ENCODE data around the gene FBLN5.
"Not testable (repeated sequence)": the region's sequence is repeated elsewhere in the genome, so short reads cannot be mapped to it uniquely, and the experiment has no call there.

The FBLN5 gene

GRCh38 chr14:91873471-91874415, 73.8 kb downstream of the FBLN5 start:
- no peak overlapping the region for H3K4me3 ChIP-seq (ENCODE audit: low read depth, low read length)
- no peak for TF ChIP-seq CTCF (IDR thresholded peaks at IDR 0.05; ENCODE audit: borderline replicate concordance, insufficient read depth, low read depth, low read length)

- no peak overlapping the region for H3K4me3 ChIP-seq (ENCODE audit: low read depth, low read length)
- no peak for TF ChIP-seq CTCF (IDR thresholded peaks at IDR 0.05; ENCODE audit: borderline replicate concordance, insufficient read depth, low read depth, low read length)
These were observed 74.7 kb downstream of the FBLN5 start for GRCh38 chr14:91872517-91873470.

GRCh38 chr14:91872011-91872501, 75.4 kb downstream of the FBLN5 start:
- H3K4me3 ChIP-seq (ENCODE audit: low read depth, low read length), result no peak overlapping the region
- no peak for TF ChIP-seq CTCF (IDR thresholded peaks at IDR 0.05; ENCODE audit: borderline replicate concordance, insufficient read depth, low read depth, low read length)

GRCh38 chr14:91871401-91871800, 76.1 kb downstream of the FBLN5 start:
- H3K4me3 ChIP-seq (ENCODE audit: low read depth, low read length), result not testable (repeated sequence)

- no peak overlapping the region for H3K4me3 ChIP-seq (ENCODE audit: low read depth, low read length)
- no peak for TF ChIP-seq CTCF (IDR thresholded peaks at IDR 0.05; ENCODE audit: borderline replicate concordance, insufficient read depth, low read depth, low read length)
These were observed 76.6 kb downstream of the FBLN5 start for GRCh38 chr14:91870890-91871289.

GRCh38 chr14:91870001-91870400, 77.5 kb downstream of the FBLN5 start:
- H3K4me3 ChIP-seq (ENCODE audit: low read depth, low read length), result no peak overlapping the region
- no peak for TF ChIP-seq CTCF (IDR thresholded peaks at IDR 0.05; ENCODE audit: borderline replicate concordance, insufficient read depth, low read depth, low read length)

- no peak for TF ChIP-seq CTCF (IDR thresholded peaks at IDR 0.05; ENCODE audit: borderline replicate concordance, insufficient read depth, low read depth, low read length)
- H3K4me3 ChIP-seq (ENCODE audit: low read depth, low read length), result no peak overlapping the region
These were observed 77.9 kb downstream of the FBLN5 start for GRCh38 chr14:91869556-91869955.
